H1 (cell line): Measurements from ENCODE around the gene RFT1. TPM values are rescaled to one million over a fixed set of nuclear protein-coding genes. Genes with fewer than 3 reads are reported as not detected.

Experiments used
- CTCF ChIA-PET: fragments of 300-600 bp; sonication (Branson Sonifier 250); formaldehyde crosslinking; loops from one replicate; lab custom pipeline; 2021; ENCODE audit not compliant: partially characterized antibody; lab: Charles Lee
- POLR2A ChIA-PET: fragments of 300-600 bp; sonication (Branson Sonifier 250); formaldehyde crosslinking; loops from one replicate; lab custom pipeline; 2021; ENCODE audit warnings: inconsistent platforms; ENCODE audit not compliant: partially characterized antibody; lab: Charles Lee
- DNase-seq, 2 experiments: peaks; one replicate each; pipeline versions ENCODE4 v3.0.0 to v3.0.0-alpha.2; 2010 to 2022; ENCODE audit warnings: low spot score in 2 of 2, low read depth in 1 of 2, mixed read lengths in 1 of 2
- FAIRE-seq: peaks from 2 replicates; lab custom pipeline; 2011; peaks lifted over from hg19 to GRCh38; lab: Jason Lieb, UNC
- H2AFZ ChIP-seq: 2 replicates; pipeline ENCODE4 v1.8.1; 2012; ENCODE audit warnings: low read length, inconsistent platforms
- H2AK5ac ChIP-seq: 2 replicates; pipeline ENCODE4 v1.6.1; 2013; ENCODE audit warnings: low read depth, low read length
- H2BK120ac ChIP-seq: replicated peaks from 2 replicates; pipeline ENCODE3; 2013; ENCODE audit warnings: low read depth, low read length, inconsistent platforms
- H2BK12ac ChIP-seq: 2 replicates; pipeline ENCODE4 v1.6.1; 2013; ENCODE audit warnings: low read depth, low read length
- H2BK15ac ChIP-seq: 2 replicates; pipeline ENCODE4 v1.6.1; 2013; ENCODE audit warnings: low read length
- H2BK20ac ChIP-seq: 2 replicates; pipeline ENCODE4 v1.6.1; 2013; ENCODE audit warnings: low read length
- H2BK5ac ChIP-seq: 2 replicates; pipeline ENCODE4 v1.6.1; 2013; ENCODE audit warnings: low read depth, low read length
- H3K14ac ChIP-seq: 2 replicates; pipeline ENCODE4 v1.6.1; 2013; ENCODE audit warnings: inconsistent platforms; ENCODE audit not compliant: insufficient read length
- H3K18ac ChIP-seq: 2 replicates; pipeline ENCODE4 v1.6.1; 2013; ENCODE audit warnings: low read length; ENCODE audit errors: extremely low read depth
- H3K23ac ChIP-seq: 2 replicates; pipeline ENCODE4 v1.6.1; 2013; ENCODE audit warnings: inconsistent platforms; ENCODE audit not compliant: insufficient read length
- H3K23me2 ChIP-seq: 2 replicates; pipeline ENCODE4 v1.6.1; 2013; ENCODE audit warnings: low read depth, low read length
- H3K27ac ChIP-seq: 2 replicates; pipeline ENCODE4 v1.6.1; 2011; ENCODE audit warnings: low read depth, low read length, inconsistent platforms
- H3K27me3 ChIP-seq, 4 experiments: replicated peaks in 1 of 4; 1 replicate in 1 of 4; 2 replicates in 3 of 4; pipeline versions ENCODE4 v1.6.1 to v1.8.1; 2011 to 2013; ENCODE audit warnings: low read length in 3 of 4, mild to moderate bottlenecking in 3 of 4, inconsistent platforms in 2 of 4, mixed read lengths in 2 of 4, moderate library complexity in 1 of 4; ENCODE audit not compliant: control insufficient read depth in 3 of 4, insufficient read depth in 3 of 4; ENCODE audit errors: extremely low read depth in 1 of 4
- H3K36me3 ChIP-seq, 4 experiments: 2 replicates each; pipeline versions ENCODE4 v1.6.1 to v1.8.1; 2011 to 2013; ENCODE audit warnings: mild to moderate bottlenecking in 4 of 4, low read length in 3 of 4, moderate library complexity in 2 of 4, control low read depth in 1 of 4, inconsistent platforms in 1 of 4; ENCODE audit not compliant: insufficient read depth in 4 of 4, control insufficient read depth in 2 of 4
- H3K4ac ChIP-seq: replicated peaks from 2 replicates; pipeline ENCODE3; 2013; ENCODE audit warnings: low read length, low read depth, mixed read lengths, inconsistent platforms; ENCODE audit not compliant: insufficient read length
- H3K4me1 ChIP-seq, 4 experiments: replicated peaks in 1 of 4; 1 replicate in 1 of 4; 2 replicates in 3 of 4; pipeline versions ENCODE4 v1.6.1 to v1.8.1; 2011 to 2013; ENCODE audit warnings: low read length in 3 of 4, inconsistent platforms in 2 of 4, mixed read lengths in 1 of 4; ENCODE audit not compliant: insufficient read depth in 4 of 4, control insufficient read depth in 3 of 4
- H3K4me2 ChIP-seq, 2 experiments: 2 replicates each; pipeline versions ENCODE4 v1.6.1 to v1.8.1; 2011 to 2013; ENCODE audit warnings: low read depth in 2 of 2, low read length in 2 of 2, control low read depth in 1 of 2, inconsistent platforms in 1 of 2, mild to moderate bottlenecking in 1 of 2; ENCODE audit not compliant: insufficient read depth in 1 of 2
- H3K4me3 ChIP-seq, 4 experiments: fragments of 200-600, 300-600 bp in 1 of 4; sonication (generic), shearing (Covaris generic), sonication (Bioruptor Twin) in 1 of 4; 2 replicates each; pipeline versions ENCODE4 v1.5.1 to v1.8.1; 2011 to 2016; ENCODE audit warnings: low read length in 4 of 4, low read depth in 3 of 4, control low read depth in 2 of 4, inconsistent platforms in 2 of 4, mild to moderate bottlenecking in 2 of 4, mixed read lengths in 1 of 4, moderate library complexity in 1 of 4; ENCODE audit not compliant: insufficient read depth in 2 of 4; ENCODE audit errors: extremely low read depth in 1 of 4
- H3K56ac ChIP-seq: replicated peaks from 2 replicates; pipeline ENCODE3; 2013; ENCODE audit warnings: low read depth, mild to moderate bottlenecking, mixed read lengths, low read length, inconsistent platforms; ENCODE audit not compliant: insufficient read length
- H3K79me1 ChIP-seq: 2 replicates; pipeline ENCODE4 v1.6.1; 2013; ENCODE audit warnings: low read depth, low read length, control low read depth
- H3K79me2 ChIP-seq, 2 experiments: 2 replicates each; pipeline versions ENCODE4 v1.6.1 to v1.8.1; 2012 to 2013; ENCODE audit warnings: low read length in 2 of 2, mild to moderate bottlenecking in 2 of 2, inconsistent platforms in 1 of 2; ENCODE audit not compliant: insufficient read depth in 2 of 2, control insufficient read depth in 1 of 2
- H3K9ac ChIP-seq, 4 experiments: replicated peaks in 1 of 4; 1 replicate in 1 of 4; 2 replicates in 3 of 4; pipeline versions ENCODE4 v1.6.1 to v1.8.1; 2011 to 2013; ENCODE audit warnings: low read depth in 3 of 4, low read length in 3 of 4, control low read depth in 2 of 4, mild to moderate bottlenecking in 2 of 4, moderate library complexity in 2 of 4, inconsistent platforms in 1 of 4; ENCODE audit errors: extremely low read depth in 1 of 4
- H3K9me3 ChIP-seq, 2 experiments: 2 replicates each; pipeline versions ENCODE4 v1.6.1 to v1.8.1; 2012 to 2013; ENCODE audit warnings: mild to moderate bottlenecking in 2 of 2, moderate library complexity in 2 of 2, control low read depth in 1 of 2, inconsistent platforms in 1 of 2, low read depth in 1 of 2, low read length in 1 of 2, mixed read lengths in 1 of 2; ENCODE audit not compliant: insufficient read depth in 2 of 2
- H4K20me1 ChIP-seq, 2 experiments: replicated peaks in 1 of 2; 2 replicates each; pipeline versions ENCODE3 to v1.8.1; 2011 to 2013; ENCODE audit warnings: inconsistent platforms in 2 of 2, low read length in 2 of 2, mild to moderate bottlenecking in 1 of 2; ENCODE audit not compliant: insufficient read depth in 2 of 2, control insufficient read depth in 1 of 2
- H4K5ac ChIP-seq: 2 replicates; pipeline ENCODE4 v1.6.1; 2013; ENCODE audit warnings: low read length, low read depth, mixed read lengths, inconsistent platforms; ENCODE audit not compliant: insufficient read length
- H4K8ac ChIP-seq: 2 replicates; pipeline ENCODE4 v1.8.0; 2013; ENCODE audit warnings: mild to moderate bottlenecking, moderate library complexity, low read length, inconsistent platforms; ENCODE audit not compliant: insufficient read depth; ENCODE audit errors: extremely low read depth
- H4K91ac ChIP-seq: replicated peaks from 2 replicates; pipeline ENCODE3; 2013; ENCODE audit warnings: low read length, mixed read lengths, inconsistent platforms; ENCODE audit not compliant: insufficient read length
- BCL11A ChIP-seq, 2 experiments: IDR thresholded peaks; one replicate each; pipeline ENCODE4 v1.6.1; 2011; ENCODE audit warnings: low read depth in 2 of 2, low read length in 2 of 2, mild to moderate bottlenecking in 2 of 2
- GABPA ChIP-seq: IDR thresholded peaks from 2 replicates; pipeline ENCODE4 v1.6.1; 2011; ENCODE audit warnings: mild to moderate bottlenecking, low read length, moderate library complexity, borderline replicate concordance; ENCODE audit not compliant: insufficient read depth
- KDM4A ChIP-seq: IDR thresholded peaks from one replicate; pipeline ENCODE4 v1.7.1; 2012; ENCODE audit warnings: low read depth, mild to moderate bottlenecking, moderate library complexity, low read length, inconsistent platforms; ENCODE audit not compliant: severe bottlenecking
- PHF8 ChIP-seq: fragments of 200-600 bp; sonication (generic); conservative IDR thresholded peaks from 2 replicates; pipeline ENCODE4 v1.7.1; 2012; ENCODE audit warnings: low read depth, mild to moderate bottlenecking, inconsistent platforms, low read length, moderate library complexity
- RXRA ChIP-seq: IDR thresholded peaks from 2 replicates; pipeline ENCODE4 v1.6.1; 2011; ENCODE audit warnings: low read depth, mild to moderate bottlenecking, low read length, moderate library complexity; ENCODE audit not compliant: insufficient read depth
- WGBS, 2 experiments: shearing (Covaris generic) in 1 of 2; methylation state at CpG; one replicate each; pipeline versions ENCODE4 v1.1.6 to v1.1.7; 2013 to 2015; ENCODE audit warnings: low lambda C conversion rate in 2 of 2, mixed read lengths in 2 of 2, inconsistent platforms in 1 of 2, low coverage in 1 of 2, missing lambda C conversion rate in 1 of 2; ENCODE audit not compliant: insufficient replicate concordance in 2 of 2, insufficient coverage in 1 of 2, insufficient read length in 1 of 2; ENCODE audit errors: extremely low coverage in 1 of 2, missing lambda C conversion rate in 1 of 2; 5-methylcytosine and 5-hydroxymethylcytosine counted together
- polyA plus RNA-seq, 7 experiments: library from polyadenylated mRNA; depleted of rRNA in 3 of 7; stranded (reverse) in 5 of 7; unstranded in 2 of 7; fragments of >200 nt in 5 of 7; fragments of 200-250 nt in 2 of 7; gene quantifications; 1 replicate in 5 of 7; 2 replicates in 1 of 7; 4 replicates in 1 of 7; pipeline versions ENCODE4 v1.2.1 to v1.2.3, GENCODE V29; 2011 to 2013; ENCODE audit warnings: missing spikeins in 2 of 7, mixed read lengths in 2 of 7
- total RNA-seq: library from RNA; stranded (reverse); fragmentation: NEBNext Ultra II Directional; extraction: Animal tissue kit (Norgen Biotek cat#: 25700); gene quantifications from 2 replicates; pipeline ENCODE4 v1.2.1, GENCODE V29; 2021

The RFT1 gene
- total and polyA plus RNA-seq, 2 of the 8 experiments (the other 6 are each of a cell fraction or from before 2014, with no cell fraction given): 27.7 to 42.4 TPM

- 91% methylated on average over 3 of the region's 3 CpGs; no CpG with 5 or more reads in 1 of the 2 experiments for WGBS, 2 experiments
- DNase-seq (no peak), FAIRE-seq (no peak)
- Histone ChIP-seq H3K4me1 (peaks cover 2 to 8% (median 5%) of the 10 kb centered on the region in 4 experiments; a peak in 6 of 7 replicates), H3K9ac (no peak overlapping the region), H3K4ac (no peak overlapping the region), H4K8ac (no peak overlapping the region), H4K5ac (no peak overlapping the region), H2BK12ac (no peak overlapping the region), H2BK20ac (no peak overlapping the region), H2AK5ac (no peak overlapping the region), H3K4me3 (no peak overlapping the region), H3K9me3 (no peaks in the 10 kb centered on the region), H4K20me1 (no peaks in the 10 kb centered on the region), H3K23ac (no peak overlapping the region), H3K79me2 (peaks cover 0 to 55% of the 10 kb centered on the region in 2 experiments; a peak in 2 of 4 replicates), H3K27me3 (peaks cover 0 to 18% (median 6%) of the 10 kb centered on the region in 4 experiments; a peak in 5 of 7 replicates), H3K14ac (no peak overlapping the region), H3K23me2 (peaks cover 4% of the 10 kb centered on the region; the same call in 1 of the 2 replicates), H2BK120ac (no peak overlapping the region), H2BK15ac (no peak overlapping the region), H3K36me3 (no peaks in the 10 kb centered on the region; a peak in 1 of 8 replicates), H3K27ac (no peak overlapping the region), H3K56ac (no peak overlapping the region), H2AFZ (no peak overlapping the region), H4K91ac (no peak overlapping the region), H3K4me2 (no peak overlapping the region), H2BK5ac (no peak overlapping the region), H3K79me1 (peaks cover 4% of the 10 kb centered on the region; the same call in 1 of the 2 replicates), H3K18ac (no peak overlapping the region)
- POLR2A ChIA-PET: no interaction called here
- CTCF ChIA-PET: interaction anchor here (0.7 to 1.3 kb wide), 4 partner anchors 9 to 73 kb away, joined by 3 read pairs; no protein-coding TSS in a partner anchor
- TF ChIP-seq BCL11A (IDR thresholded peaks at IDR 0.05; ENCODE audit: low read depth in 2 of 2, low read length in 2 of 2) (no peak), GABPA (no peak), PHF8 (no peak), KDM4A (no peak), RXRA (no peak)
- TF ChIP-seq, all 59 proteins: peak for 0
Measured at GRCh38 chr3:53042651-53043050, 87.6 kb downstream of the RFT1 start.
